Activated CD8-positive, alpha-beta memory T cell treated with anti-CD3 and anti-CD28 coated beads, Interleukin-2, amount 50 U/mL, for 48 hours (primary cell): ENCODE measurements around the gene TSPOAP1.
"Not testable (repeated sequence)": the region's sequence is repeated elsewhere in the genome, so short reads cannot be mapped to it uniquely, and the experiment has no call there.

Experiments used
- DNase-seq: peaks from one replicate; pipeline ENCODE4 v3.0.0-alpha.2; 2020

Gene TSPOAP1

GRCh38 chr17:58362368-58363014, 33.9 kb upstream of the TSPOAP1 start:
- DNase-seq: no peak

- DNase-seq: no peak
These were observed 31.9 kb upstream of the TSPOAP1 start for GRCh38 chr17:58360296-58361063.

- DNase-seq: no peak
These were observed 30.0 kb upstream of the TSPOAP1 start for GRCh38 chr17:58358408-58359172.

- DNase-seq: no peak
These were observed 29.0 kb upstream of the TSPOAP1 start for GRCh38 chr17:58357312-58358297.

- DNase-seq: no peak
These were observed 27.6 kb upstream of the TSPOAP1 start for GRCh38 chr17:58356231-58356630.

- DNase-seq: no peak
These were observed 26.1 kb upstream of the TSPOAP1 start for GRCh38 chr17:58354541-58355216.

- DNase-seq: no peak
These were observed 24.8 kb upstream of the TSPOAP1 start for GRCh38 chr17:58353389-58353825.

GRCh38 chr17:58352596-58353388, 24.2 kb upstream of the TSPOAP1 start:
- peak; percentile 67 for DNase-seq

GRCh38 chr17:58351831-58352595, 23.4 kb upstream of the TSPOAP1 start, which contains the start of gene SUPT4H1:
TSS of gene SUPT4H1 (minus strand) at chr17:58352201. CDS start at chr17:58352135, 66 bp downstream.
- DNase-seq: peak; percentile 93

- no peak for DNase-seq
These were observed 22.6 kb upstream of the TSPOAP1 start for GRCh38 chr17:58351182-58351581.

- DNase-seq: no peak
These were observed 19.4 kb upstream of the TSPOAP1 start for GRCh38 chr17:58348038-58348437.

GRCh38 chr17:58345500-58345899, 16.9 kb upstream of the TSPOAP1 start:
- no peak for DNase-seq

GRCh38 chr17:58344791-58345157, 16.2 kb upstream of the TSPOAP1 start:
- DNase-seq: no peak

- DNase-seq: peak; percentile 91
These were observed 15.6 kb upstream of the TSPOAP1 start for GRCh38 chr17:58344047-58344790.

GRCh38 chr17:58343131-58343530, 14.5 kb upstream of the TSPOAP1 start:
- no peak for DNase-seq

- DNase-seq: no peak
These were observed 13.4 kb upstream of the TSPOAP1 start for GRCh38 chr17:58341861-58342475.

GRCh38 chr17:58341136-58341860, 12.7 kb upstream of the TSPOAP1 start:
- not testable (repeated sequence) for DNase-seq

GRCh38 chr17:58340405-58340876, 11.8 kb upstream of the TSPOAP1 start:
- no peak for DNase-seq
